Cerebellar cortex (tissue), 1 donor: ENCODE data around the gene LBHD1.
"Not testable (repeated sequence)": the region's sequence is repeated elsewhere in the genome, so short reads cannot be mapped to it uniquely, and the experiment has no call there.

Source experiments
- DNase-seq: peaks from one replicate; pipeline ENCODE4 v3.0.0-alpha.2; 2015; ENCODE audit warnings: low spot score

Gene LBHD1

DNA sequence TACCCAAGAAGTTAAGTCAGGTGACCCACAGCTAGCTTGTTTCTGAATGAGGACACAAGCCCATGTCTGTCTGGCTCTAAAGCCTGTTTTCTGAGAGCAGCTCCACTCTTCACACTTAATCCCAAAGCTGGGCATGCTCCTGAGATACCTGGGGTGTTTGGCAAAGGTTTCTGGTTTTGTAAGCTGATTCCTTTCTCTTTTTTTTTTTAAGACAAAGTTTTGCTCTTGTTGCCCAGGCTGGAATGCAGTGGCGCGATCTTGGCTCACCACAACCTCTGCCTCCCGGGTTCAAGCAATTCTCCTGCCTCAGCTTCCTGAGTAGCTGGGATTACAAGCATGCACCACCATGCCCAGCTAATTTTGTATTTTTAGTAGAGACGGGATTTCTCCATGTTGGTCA, 21.6 kb upstream of the LBHD1 start:
- DNase-seq, result not testable (repeated sequence)

DNA sequence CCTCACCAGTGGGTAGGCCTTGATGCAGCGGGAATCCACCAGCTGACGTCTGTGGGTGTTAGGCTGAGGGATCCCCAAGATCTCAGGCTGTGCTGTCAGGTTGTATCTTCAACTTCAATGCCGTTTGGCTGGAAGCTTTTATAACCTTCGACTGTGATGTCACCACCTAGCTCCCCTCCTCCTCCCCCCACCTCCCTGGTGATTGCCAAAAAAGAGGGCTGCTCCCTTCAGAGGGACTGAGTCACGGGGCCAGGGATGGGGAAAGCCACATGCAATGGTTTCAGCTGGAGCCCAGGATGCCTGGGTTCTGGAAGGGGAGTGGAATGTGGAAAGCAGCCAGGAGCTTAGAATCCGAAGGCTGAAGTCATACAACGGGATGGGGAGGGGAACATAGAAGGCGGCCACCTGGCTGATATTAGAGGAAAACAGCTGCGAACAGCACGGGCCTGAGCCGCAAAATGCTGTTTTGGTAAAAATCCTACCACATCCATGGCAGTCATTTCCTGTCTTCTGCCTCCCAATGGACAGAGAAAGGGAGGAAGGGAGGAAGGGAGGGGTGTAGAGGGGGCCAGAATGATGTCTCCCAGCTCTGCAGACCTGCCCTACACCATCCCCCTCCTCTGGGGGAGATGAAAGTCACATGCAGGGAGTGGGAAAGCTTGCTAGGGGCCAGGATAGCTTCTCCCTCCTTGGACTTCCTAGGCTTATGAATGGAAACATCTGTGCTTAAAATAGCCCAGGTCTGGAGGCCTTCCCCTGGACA, 17.5 kb upstream of the LBHD1 start, which contains the start of gene LRRN4CL:
TSS of gene LRRN4CL (minus strand) at position 110 of the 763 bp plus-strand sequence. CDS start 1,022 bp downstream, outside the sequence.
- no peak for DNase-seq

- DNase-seq, result no peak
Observed at GRCh38 chr11:62688491-62688890, 16.4 kb upstream of the LBHD1 start.

GRCh38 chr11:62687508-62688396, 15.7 kb upstream of the LBHD1 start:
- DNase-seq, result no peak

DNA sequence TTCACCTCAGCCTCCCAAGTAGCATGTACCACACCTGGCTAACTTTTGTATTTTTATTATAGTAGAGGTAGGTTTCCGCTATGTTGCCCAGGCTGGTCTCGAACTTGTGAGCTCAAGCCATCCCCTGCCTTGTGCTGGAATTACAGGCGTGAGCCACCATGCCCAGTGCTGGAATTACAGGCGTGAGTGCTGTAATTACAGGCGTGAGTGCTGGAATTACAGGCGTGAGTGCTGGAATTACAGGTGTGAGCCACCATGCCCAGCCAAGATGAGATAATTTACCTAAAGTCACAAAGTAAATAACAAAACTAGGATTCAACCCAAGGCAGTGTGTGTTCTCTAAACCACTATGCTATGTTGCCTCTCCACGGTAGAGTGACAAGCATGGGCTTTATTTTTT, 10.5 kb upstream of the LBHD1 start:
- DNase-seq, result no peak

DNA sequence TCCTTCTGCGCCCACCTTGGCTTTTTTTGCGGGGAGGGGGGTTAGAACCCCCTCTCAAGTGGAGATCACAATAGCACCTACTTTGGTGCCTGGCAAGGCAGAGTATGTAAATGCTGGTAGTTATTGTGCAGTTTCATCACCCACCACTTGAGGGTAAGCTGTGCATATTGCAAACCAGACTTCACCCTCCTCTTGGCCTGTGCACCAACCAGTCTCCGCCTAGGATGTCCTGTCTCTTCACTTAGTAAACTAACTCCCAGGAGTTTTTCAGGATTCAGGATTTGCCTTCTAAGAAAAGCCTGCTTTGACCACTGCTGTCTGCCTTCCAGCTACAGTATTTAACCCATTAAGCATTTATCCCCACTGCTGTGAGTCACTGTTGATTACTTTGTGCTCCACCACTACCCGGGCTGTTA, 8.8 kb upstream of the LBHD1 start:
- peak; percentile 75 for DNase-seq

DNA sequence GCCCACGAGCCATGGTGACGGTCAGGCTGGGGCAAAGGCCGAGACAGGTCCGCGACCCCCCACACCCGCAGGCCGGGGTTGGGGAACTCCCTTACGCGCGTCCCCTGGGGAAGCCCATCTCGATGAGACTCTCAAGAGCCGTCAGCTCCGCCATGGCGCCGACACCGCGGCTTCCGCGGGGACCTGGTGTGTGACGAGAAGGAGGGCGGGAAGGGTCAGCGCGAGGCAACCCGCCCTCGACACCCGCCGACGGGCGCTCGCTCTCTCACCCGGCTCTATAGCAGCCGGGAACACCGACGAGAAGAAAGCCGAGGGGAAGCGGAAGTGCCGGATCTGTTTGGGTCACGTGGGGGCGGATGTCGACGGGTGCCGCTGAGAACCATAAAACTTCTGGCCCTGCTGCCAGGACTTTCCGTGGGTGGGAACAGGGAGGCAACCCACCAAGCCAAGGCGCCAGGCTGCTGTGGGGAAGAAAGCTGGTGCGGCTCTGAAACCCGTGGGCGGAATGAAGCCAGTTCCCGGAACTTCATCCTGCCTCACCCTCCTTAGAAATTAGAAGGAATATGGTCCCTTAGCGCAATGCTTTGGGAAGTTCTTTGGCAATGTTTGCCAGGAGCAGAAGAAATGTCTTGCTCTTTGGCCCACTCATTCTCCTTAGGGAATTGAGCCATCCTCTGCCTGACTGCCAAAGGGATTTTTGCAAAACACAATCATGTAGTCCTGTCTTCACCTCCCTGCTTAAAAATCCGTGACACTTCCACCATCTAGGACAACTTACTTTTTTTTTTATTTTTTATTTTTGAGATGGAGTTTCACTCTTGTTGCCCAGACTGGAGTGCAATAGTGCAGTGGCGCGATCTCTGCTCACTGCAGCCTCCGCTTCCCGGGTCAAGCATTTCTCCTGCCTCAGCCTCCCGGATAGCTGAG, 7.0 kb upstream of the LBHD1 start, which contains the start of gene UBXN1:
TSS of gene UBXN1 (minus strand) at position 304 of the 927 bp plus-strand sequence. CDS start at position 154, 150 bp downstream.
- DNase-seq, result peak; percentile 90

GRCh38 chr11:62678433-62678769, 6.3 kb upstream of the LBHD1 start:
- DNase-seq, result no peak

GRCh38 chr11:62677714-62678113, 5.6 kb upstream of the LBHD1 start:
- no peak for DNase-seq

DNA sequence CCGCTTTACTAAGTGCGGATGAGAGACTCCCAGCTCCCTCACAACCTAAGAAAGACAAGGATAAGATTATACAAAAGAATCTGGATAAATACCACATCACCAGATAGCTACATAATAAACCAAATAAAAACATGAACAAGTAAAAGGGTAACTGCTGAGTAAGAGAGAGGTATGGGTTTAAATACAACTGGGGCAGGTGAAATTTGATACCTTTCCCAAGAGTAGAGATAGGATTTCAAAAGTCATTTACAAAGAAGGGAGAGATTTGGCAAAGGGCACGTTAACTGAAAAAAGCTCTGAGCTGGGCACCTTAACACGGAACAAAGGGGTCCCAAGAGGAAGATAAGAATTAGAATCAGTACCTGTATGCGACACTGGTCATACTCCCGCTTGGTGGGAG, 5.1 kb upstream of the LBHD1 start:
- no peak for DNase-seq

GRCh38 chr11:62676698-62677097, 4.6 kb upstream of the LBHD1 start:
- DNase-seq, result no peak

- not testable (repeated sequence) for DNase-seq
Observed at GRCh38 chr11:62675415-62675814, 3.3 kb upstream of the LBHD1 start.

- no peak for DNase-seq
Observed at GRCh38 chr11:62673196-62673525, 1.1 kb upstream of the LBHD1 start.

DNA sequence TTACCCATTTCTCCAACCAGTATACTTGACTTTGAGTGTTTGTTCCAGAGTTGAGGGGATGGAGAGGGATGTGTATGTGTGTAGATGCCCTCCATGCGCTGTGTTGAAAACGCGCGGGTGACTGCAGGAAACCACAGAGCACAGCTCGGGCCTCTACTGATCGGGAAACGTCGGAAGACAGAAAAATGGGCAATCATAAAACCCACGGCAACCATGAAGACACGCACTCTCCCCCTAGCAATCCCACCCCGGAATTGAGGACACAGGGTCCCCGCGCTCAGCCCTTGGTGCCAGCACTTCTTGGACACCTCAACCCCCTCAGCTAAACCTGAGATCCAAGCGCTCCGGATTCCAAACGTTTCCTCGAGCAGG, 845 bp downstream of the LBHD1 start:
- no peak for DNase-seq

- DNase-seq, result no peak
Observed at GRCh38 chr11:62669420-62670161, 2.5 kb downstream of the LBHD1 start.

DNA sequence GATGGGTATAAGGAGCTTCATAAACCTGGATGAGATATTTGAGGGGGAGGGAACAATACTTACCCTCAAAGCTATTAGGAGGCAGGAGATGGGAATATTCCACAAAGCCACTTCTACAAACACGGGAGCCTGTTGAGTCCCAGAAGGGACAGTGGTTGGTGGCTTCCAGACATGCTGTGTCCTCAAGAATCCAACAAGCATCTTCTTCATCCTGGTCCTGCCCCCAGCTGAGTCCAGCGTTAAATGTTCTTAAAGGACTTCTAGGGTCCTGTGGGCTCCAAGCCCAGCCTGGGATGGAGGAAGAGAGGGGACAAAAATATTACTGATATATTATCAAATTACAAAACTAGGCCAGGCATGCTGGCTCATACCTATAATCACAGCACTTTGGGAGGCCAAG, 4.6 kb downstream of the LBHD1 start:
- no peak for DNase-seq

- no peak for DNase-seq
Observed at GRCh38 chr11:62666259-62666926, 5.7 kb downstream of the LBHD1 start.

- peak; percentile 71 for DNase-seq
Observed at GRCh38 chr11:62665599-62666258, 6.3 kb downstream of the LBHD1 start.

- peak; percentile 95 for DNase-seq
Observed at GRCh38 chr11:62665075-62665598, 6.9 kb downstream of the LBHD1 start, which contains the start of the genes C11orf98 and CSKMT. Gene C11orf98, minus strand, starts transcription at chr11:62665210. Its CDS starts 41 bp downstream, at chr11:62665169. Gene CSKMT, plus strand, starts transcription at chr11:62665312. Its CDS starts 568 bp downstream, at chr11:62665880.
